ENCODE measurements around the gene CEP135.

CEP135 gene, protein sequence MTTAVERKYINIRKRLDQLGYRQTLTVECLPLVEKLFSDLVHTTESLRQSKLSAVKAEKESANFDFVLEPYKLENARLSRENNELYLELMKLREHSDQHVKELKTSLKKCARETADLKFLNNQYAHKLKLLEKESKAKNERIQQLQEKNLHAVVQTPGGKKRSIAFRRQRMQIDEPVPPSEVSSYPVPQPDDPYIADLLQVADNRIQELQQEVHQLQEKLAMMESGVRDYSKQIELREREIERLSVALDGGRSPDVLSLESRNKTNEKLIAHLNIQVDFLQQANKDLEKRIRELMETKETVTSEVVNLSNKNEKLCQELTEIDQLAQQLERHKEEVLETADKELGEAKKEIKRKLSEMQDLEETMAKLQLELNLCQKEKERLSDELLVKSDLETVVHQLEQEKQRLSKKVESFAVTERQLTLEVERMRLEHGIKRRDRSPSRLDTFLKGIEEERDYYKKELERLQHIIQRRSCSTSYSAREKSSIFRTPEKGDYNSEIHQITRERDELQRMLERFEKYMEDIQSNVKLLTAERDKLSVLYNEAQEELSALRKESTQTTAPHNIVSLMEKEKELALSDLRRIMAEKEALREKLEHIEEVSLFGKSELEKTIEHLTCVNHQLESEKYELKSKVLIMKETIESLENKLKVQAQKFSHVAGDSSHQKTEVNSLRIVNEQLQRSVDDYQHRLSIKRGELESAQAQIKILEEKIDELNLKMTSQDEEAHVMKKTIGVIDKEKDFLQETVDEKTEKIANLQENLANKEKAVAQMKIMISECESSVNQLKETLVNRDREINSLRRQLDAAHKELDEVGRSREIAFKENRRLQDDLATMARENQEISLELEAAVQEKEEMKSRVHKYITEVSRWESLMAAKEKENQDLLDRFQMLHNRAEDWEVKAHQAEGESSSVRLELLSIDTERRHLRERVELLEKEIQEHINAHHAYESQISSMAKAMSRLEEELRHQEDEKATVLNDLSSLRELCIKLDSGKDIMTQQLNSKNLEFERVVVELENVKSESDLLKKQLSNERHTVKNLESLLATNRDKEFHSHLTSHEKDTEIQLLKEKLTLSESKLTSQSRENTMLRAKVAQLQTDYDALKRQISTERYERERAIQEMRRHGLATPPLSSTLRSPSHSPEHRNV

DNA sequence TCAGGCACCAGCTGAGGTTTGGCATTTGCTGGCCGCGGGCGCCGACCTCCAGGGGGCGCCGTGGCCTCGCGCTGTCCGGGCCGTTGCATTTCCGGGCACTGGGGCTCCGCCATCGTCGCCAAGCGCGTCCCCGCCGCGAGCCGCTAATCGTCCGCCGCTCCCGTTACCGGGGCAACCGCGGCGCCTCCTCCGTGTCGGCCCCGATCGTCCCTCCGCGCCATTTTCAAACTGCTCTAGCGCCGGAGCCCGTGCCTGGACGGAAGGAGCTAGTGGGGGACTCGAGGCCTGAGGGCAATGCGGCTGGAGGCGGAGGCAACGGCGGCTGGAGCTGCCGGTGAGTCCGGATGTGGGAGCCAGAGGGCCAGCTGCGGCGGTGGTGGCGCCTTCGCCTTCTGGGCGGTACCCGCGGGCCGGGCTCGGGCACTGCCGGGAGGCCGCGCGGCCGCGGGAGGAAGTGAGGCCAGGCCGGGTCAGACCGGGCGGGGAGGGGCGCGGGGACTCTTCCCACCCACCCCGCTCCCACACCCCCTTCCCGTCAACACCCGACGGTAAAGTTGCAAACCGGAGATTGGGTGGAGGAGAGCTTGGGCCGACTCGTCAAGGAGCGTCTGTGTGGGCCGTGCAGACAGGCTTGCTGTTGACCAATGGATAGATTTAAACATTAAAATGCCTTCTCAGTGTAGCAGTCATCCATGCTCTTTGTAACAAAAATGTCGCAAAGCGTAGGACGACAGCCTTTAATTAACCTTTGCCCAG, at the start of gene CEP135:
Gene CEP135, plus strand, starts transcription at position 220 of the 756 bp plus-strand sequence. CDS start 3,186 bp downstream, outside the sequence.
- Histone ChIP-seq H3K9me3 (ENCODE audit: low read depth, low read length) (no peaks in the 10 kb centered on the region), H3K36me3 (ENCODE audit: insufficient read depth, low read length) (peaks cover 20% of the 10 kb centered on the region), H3K9ac (ENCODE audit: insufficient read length) (peak within 1 kb of the TSS; percentile 84), H3K4me3 (peak within 1 kb of the TSS; percentile 91), H3K27ac (peak within 1 kb of the TSS; percentile 2)
- TF ChIP-seq EZH2 (IDR thresholded peaks at IDR 0.05) (no peak), POLR2AphosphoS5 (IDR thresholded peaks at IDR 0.05; ENCODE audit: borderline replicate concordance, low read depth, low read length) (peak; percentile 63; the same call in 1 of the 2 replicates), FOXP2 (optimal IDR thresholded peaks at IDR 0.05; ENCODE audit: control extremely low read depth, extremely low read length, insufficient read depth) (peak; percentile 91)
- DNase-seq (ENCODE audit: low read depth, low spot score): no peak

DNA sequence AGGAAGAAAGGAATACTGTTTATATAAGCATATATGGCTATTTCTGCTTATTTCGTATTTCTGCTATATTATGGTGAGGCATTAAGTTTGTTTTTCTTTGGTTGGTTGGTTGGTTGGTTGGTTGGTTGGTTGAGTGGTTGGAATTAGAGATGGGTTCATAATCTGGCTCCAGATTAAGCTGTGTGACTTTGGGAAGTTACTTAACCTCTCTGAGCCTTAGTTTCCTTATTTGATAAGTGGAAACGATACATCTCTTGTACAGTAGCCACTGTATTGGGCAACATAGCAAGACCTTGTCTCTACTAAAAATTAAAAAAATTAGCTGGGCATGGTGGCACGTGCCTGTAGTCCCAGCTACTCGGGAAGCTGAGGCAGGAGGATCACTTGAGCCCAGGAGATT, 46.1 kb upstream of the CEP135 start:
- DNase-seq (ENCODE audit: low read depth, low spot score): no peak
- Histone ChIP-seq H3K9me3 (ENCODE audit: low read depth, low read length) (no peaks in the 10 kb centered on the region), H3K4me3 (no peak overlapping the region), H3K36me3 (ENCODE audit: insufficient read depth, low read length) (peaks cover 26% of the 10 kb centered on the region), H3K27ac (no peak overlapping the region), H3K9ac (ENCODE audit: insufficient read length) (no peak overlapping the region)
- TF ChIP-seq POLR2AphosphoS5 (IDR thresholded peaks at IDR 0.05; ENCODE audit: borderline replicate concordance, low read depth, low read length) (no peak), FOXP2 (optimal IDR thresholded peaks at IDR 0.05; ENCODE audit: control extremely low read depth, extremely low read length, insufficient read depth) (no peak), EZH2 (IDR thresholded peaks at IDR 0.05) (no peak)

DNA sequence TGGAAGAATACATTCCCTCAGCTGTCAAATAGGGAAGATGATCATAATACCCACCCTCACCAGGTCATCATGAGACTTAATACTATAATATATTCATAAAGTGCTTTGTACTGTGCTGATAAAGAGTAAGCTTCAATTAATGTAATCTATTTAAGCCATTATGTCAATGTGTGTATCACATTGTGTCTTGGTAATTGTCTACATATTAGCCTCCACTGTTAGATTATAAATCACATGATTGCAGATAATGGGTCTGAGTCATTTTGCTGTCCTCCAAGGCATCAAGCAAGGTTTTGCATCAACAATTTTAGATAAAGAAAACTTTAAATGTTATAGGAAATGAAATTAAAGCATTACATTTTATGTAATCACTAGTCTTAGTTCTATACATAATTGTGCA, 45.2 kb upstream of the CEP135 start:
- H3K9ac ChIP-seq (ENCODE audit: insufficient read length): no peak overlapping the region
- peaks cover 26% of the 10 kb centered on the region for H3K36me3 ChIP-seq (ENCODE audit: insufficient read depth, low read length)
- H3K9me3 ChIP-seq (ENCODE audit: low read depth, low read length): no peaks in the 10 kb centered on the region
- no peak for DNase-seq (ENCODE audit: low read depth, low spot score)
- no peak overlapping the region for H3K27ac ChIP-seq
- TF ChIP-seq POLR2AphosphoS5 (IDR thresholded peaks at IDR 0.05; ENCODE audit: borderline replicate concordance, low read depth, low read length): no peak
- no peak overlapping the region for H3K4me3 ChIP-seq

DNA sequence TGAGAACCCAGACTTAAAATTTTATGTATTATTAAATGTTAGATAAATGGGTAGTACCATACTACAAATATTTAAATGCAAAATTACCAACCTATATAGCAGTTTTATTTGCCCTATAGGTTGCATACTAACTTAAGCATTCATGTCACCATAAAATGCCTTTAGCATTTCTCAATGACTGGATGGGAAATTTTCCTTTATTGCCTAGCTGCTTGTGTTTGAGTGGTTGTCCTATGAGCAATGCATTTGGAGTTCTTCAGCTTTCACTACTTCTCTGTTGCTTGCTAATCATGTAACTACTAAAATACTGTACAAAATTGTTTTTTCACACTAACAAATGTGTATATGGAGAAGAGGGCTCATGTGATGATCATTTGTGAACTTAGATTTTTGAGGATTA, 44.2 kb upstream of the CEP135 start:
- DNase-seq (ENCODE audit: low read depth, low spot score): no peak
- no peaks in the 10 kb centered on the region for H3K9me3 ChIP-seq (ENCODE audit: low read depth, low read length)
- no peak overlapping the region for H3K9ac ChIP-seq (ENCODE audit: insufficient read length)
- no peak overlapping the region for H3K4me3 ChIP-seq
- H3K27ac ChIP-seq: no peak overlapping the region
- TF ChIP-seq POLR2AphosphoS5 (IDR thresholded peaks at IDR 0.05; ENCODE audit: borderline replicate concordance, low read depth, low read length) (no peak), EZH2 (IDR thresholded peaks at IDR 0.05) (no peak), FOXP2 (optimal IDR thresholded peaks at IDR 0.05; ENCODE audit: control extremely low read depth, extremely low read length, insufficient read depth) (no peak)
- peaks cover 26% of the 10 kb centered on the region for H3K36me3 ChIP-seq (ENCODE audit: insufficient read depth, low read length)

DNA sequence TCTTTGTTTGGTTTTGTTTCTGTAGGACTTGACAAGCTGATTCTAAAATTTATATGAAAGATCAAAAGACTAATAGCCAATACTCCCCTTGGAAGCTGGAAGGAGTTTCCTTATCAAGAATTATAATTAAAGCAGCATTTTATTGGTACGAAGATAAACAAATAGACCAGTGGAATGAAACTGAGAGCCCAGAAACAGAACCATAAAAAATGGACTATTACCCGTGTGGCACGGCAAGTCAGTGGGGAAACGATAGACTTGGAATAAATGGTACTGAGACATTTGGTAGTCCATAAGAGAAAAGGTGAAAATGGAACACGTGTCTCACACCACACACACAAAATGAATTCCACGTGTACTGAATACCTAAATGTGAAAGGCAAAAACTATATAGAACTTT, 42.4 kb upstream of the CEP135 start:
- no peak for TF ChIP-seq POLR2AphosphoS5 (IDR thresholded peaks at IDR 0.05; ENCODE audit: borderline replicate concordance, low read depth, low read length)
- TF ChIP-seq FOXP2 (optimal IDR thresholded peaks at IDR 0.05; ENCODE audit: control extremely low read depth, extremely low read length, insufficient read depth): no peak
- no peak for TF ChIP-seq EZH2 (IDR thresholded peaks at IDR 0.05)
- no peak overlapping the region for H3K27ac ChIP-seq
- peaks cover 15% of the 10 kb centered on the region for H3K36me3 ChIP-seq (ENCODE audit: insufficient read depth, low read length)

GRCh38 chr4:55906989-55907388, 41.8 kb upstream of the CEP135 start:
- no peak for DNase-seq (ENCODE audit: low read depth, low spot score)
- no peak overlapping the region for H3K4me3 ChIP-seq
- no peak for TF ChIP-seq EZH2 (IDR thresholded peaks at IDR 0.05)
- no peak for TF ChIP-seq FOXP2 (optimal IDR thresholded peaks at IDR 0.05; ENCODE audit: control extremely low read depth, extremely low read length, insufficient read depth)
- no peak for TF ChIP-seq POLR2AphosphoS5 (IDR thresholded peaks at IDR 0.05; ENCODE audit: borderline replicate concordance, low read depth, low read length)

More for the DNA sequence above, 42.4 kb upstream of the CEP135 start:
- Histone ChIP-seq H3K9ac (ENCODE audit: insufficient read length) (no peak overlapping the region), H3K4me3 (no peak overlapping the region), H3K9me3 (ENCODE audit: low read depth, low read length) (no peaks in the 10 kb centered on the region)
- DNase-seq (ENCODE audit: low read depth, low spot score): no peak

GRCh38 chr4:55907469-55907868, 41.3 kb upstream of the CEP135 start:
- H3K9me3 ChIP-seq (ENCODE audit: low read depth, low read length): no peaks in the 10 kb centered on the region
- TF ChIP-seq EZH2 (IDR thresholded peaks at IDR 0.05): no peak
- no peak for TF ChIP-seq POLR2AphosphoS5 (IDR thresholded peaks at IDR 0.05; ENCODE audit: borderline replicate concordance, low read depth, low read length)
- no peak for TF ChIP-seq FOXP2 (optimal IDR thresholded peaks at IDR 0.05; ENCODE audit: control extremely low read depth, extremely low read length, insufficient read depth)
- H3K36me3 ChIP-seq (ENCODE audit: insufficient read depth, low read length): peaks cover 10% of the 10 kb centered on the region
- no peak overlapping the region for H3K4me3 ChIP-seq
- no peak for DNase-seq (ENCODE audit: low read depth, low spot score)
- no peak overlapping the region for H3K27ac ChIP-seq
- H3K9ac ChIP-seq (ENCODE audit: insufficient read length): no peak overlapping the region

More at GRCh38 chr4:55906989-55907388, 41.8 kb upstream of the CEP135 start:
- Histone ChIP-seq H3K36me3 (ENCODE audit: insufficient read depth, low read length) (peaks cover 14% of the 10 kb centered on the region), H3K27ac (no peak overlapping the region), H3K9ac (ENCODE audit: insufficient read length) (no peak overlapping the region), H3K9me3 (ENCODE audit: low read depth, low read length) (no peaks in the 10 kb centered on the region)
